Stimulated activated CD4-positive, alpha-beta T cell treated with anti-CD3 and anti-CD28 coated beads, TNF-alpha, amount 100 ng/mL, for 48 hours (primary cell): Measurements from ENCODE around the gene SLC12A1.

Experiments used
- DNase-seq, 3 donors: peaks; one replicate each; pipeline ENCODE4 v3.0.0-alpha.2; 2020; ENCODE audit warnings: low read depth in 3 of 3

SLC12A1 gene

GRCh38 chr15:48242535-48242934, 36.4 kb downstream of the SLC12A1 start:
- DNase-seq = no peak

GRCh38 chr15:48244921-48245320, 38.8 kb downstream of the SLC12A1 start:
- DNase-seq = no peak

GRCh38 chr15:48248414-48248813, 42.3 kb downstream of the SLC12A1 start:
- no peak for DNase-seq

- DNase-seq = no peak
Observed at GRCh38 chr15:48250640-48251076, 44.6 kb downstream of the SLC12A1 start.

GRCh38 chr15:48253172-48253571, 47.1 kb downstream of the SLC12A1 start:
- no peak for DNase-seq

- no peak for DNase-seq
Observed at GRCh38 chr15:48265135-48265534, 59.0 kb downstream of the SLC12A1 start.

- DNase-seq = no peak
Observed at GRCh38 chr15:48266024-48266689, 60.1 kb downstream of the SLC12A1 start.

GRCh38 chr15:48267766-48268165, 61.7 kb downstream of the SLC12A1 start:
- DNase-seq = no peak

- DNase-seq = no peak
Observed at GRCh38 chr15:48273049-48273448, 66.9 kb downstream of the SLC12A1 start.

GRCh38 chr15:48278666-48279065, 72.6 kb downstream of the SLC12A1 start:
- DNase-seq = no peak

- no peak for DNase-seq
Observed at GRCh38 chr15:48279608-48280007, 73.5 kb downstream of the SLC12A1 start.

GRCh38 chr15:48281674-48282073, 75.6 kb downstream of the SLC12A1 start:
- no peak for DNase-seq

- no peak for DNase-seq
Observed at GRCh38 chr15:48282216-48282615, 76.1 kb downstream of the SLC12A1 start.

- DNase-seq = no peak
Observed at GRCh38 chr15:48283396-48284145, 77.5 kb downstream of the SLC12A1 start.

GRCh38 chr15:48285329-48286214, 79.5 kb downstream of the SLC12A1 start:
- peak in 2 of 3 donors; percentile 26 to 29 for DNase-seq

- no peak for DNase-seq
Observed at GRCh38 chr15:48289628-48290027, 83.5 kb downstream of the SLC12A1 start.

GRCh38 chr15:48292458-48292857, 86.4 kb downstream of the SLC12A1 start:
- no peak for DNase-seq

- DNase-seq = no peak
Observed at GRCh38 chr15:48297668-48298067, 91.6 kb downstream of the SLC12A1 start.

- DNase-seq = no peak
Observed at GRCh38 chr15:48298914-48299313, 92.8 kb downstream of the SLC12A1 start.

- no peak for DNase-seq
Observed at GRCh38 chr15:48300038-48300437, 93.9 kb downstream of the SLC12A1 start.

GRCh38 chr15:48304398-48304797, 98.3 kb downstream of the SLC12A1 start:
- no peak for DNase-seq

- no peak for DNase-seq
Observed at GRCh38 chr15:48306639-48307038, 100.5 kb downstream of the SLC12A1 start.
